ENCODE data around the gene GABBR2.

DNA sequence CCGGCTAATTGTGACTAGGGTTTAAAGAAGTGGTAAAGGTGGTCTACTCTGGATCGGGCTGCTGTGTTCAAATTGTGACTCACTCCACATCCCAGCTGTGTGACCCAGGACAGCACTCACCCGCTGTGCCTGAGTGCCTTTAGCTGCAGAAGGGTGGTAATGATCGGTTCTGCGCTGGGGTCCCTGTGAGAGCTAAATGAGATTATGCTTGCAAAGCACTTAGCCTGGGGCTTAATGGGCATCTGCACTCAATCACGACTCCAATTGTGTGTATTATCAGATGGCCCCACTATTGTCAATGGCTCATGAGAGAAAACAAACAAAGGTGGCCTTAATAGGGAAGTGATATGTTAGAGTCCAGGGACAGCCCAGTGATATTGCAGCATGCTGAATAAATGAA, 428.2 kb downstream of the GABBR2 start:
- TF ChIP-seq EZH2phosphoT487 (IDR thresholded peaks at IDR 0.05; ENCODE audit: borderline replicate concordance, low read length) = no peak
- TF ChIP-seq, protein P1, sequence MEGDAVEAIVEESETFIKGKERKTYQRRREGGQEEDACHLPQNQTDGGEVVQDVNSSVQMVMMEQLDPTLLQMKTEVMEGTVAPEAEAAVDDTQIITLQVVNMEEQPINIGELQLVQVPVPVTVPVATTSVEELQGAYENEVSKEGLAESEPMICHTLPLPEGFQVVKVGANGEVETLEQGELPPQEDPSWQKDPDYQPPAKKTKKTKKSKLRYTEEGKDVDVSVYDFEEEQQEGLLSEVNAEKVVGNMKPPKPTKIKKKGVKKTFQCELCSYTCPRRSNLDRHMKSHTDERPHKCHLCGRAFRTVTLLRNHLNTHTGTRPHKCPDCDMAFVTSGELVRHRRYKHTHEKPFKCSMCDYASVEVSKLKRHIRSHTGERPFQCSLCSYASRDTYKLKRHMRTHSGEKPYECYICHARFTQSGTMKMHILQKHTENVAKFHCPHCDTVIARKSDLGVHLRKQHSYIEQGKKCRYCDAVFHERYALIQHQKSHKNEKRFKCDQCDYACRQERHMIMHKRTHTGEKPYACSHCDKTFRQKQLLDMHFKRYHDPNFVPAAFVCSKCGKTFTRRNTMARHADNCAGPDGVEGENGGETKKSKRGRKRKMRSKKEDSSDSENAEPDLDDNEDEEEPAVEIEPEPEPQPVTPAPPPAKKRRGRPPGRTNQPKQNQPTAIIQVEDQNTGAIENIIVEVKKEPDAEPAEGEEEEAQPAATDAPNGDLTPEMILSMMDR (IDR thresholded peaks at IDR 0.05; ENCODE audit: low read depth, low read length, poor library complexity, severe bottlenecking) = no peak
